MG63 (cell line): Measurements from ENCODE around the gene ATP6V0D1. TPM values are rescaled to one million over a fixed set of nuclear protein-coding genes. Genes with fewer than 3 reads are reported as not detected.
"Not testable (repeated sequence)": the region's sequence is repeated elsewhere in the genome, so short reads cannot be mapped to it uniquely, and the experiment has no call there.

Experiments
- DNase-seq: peaks from one replicate; pipeline ENCODE4 v3.0.0-alpha.2; 2020
- H3K27me3 ChIP-seq: fragments of 250-450 bp; sonication (Bioruptor Pico); 2 replicates; pipeline ENCODE4 v1.5.1; 2020; ENCODE audit warnings: mild to moderate bottlenecking, moderate library complexity
- H3K36me3 ChIP-seq: fragments of 250-450 bp; sonication (Bioruptor Pico); 2 replicates; pipeline ENCODE4 v1.5.1; 2020; ENCODE audit warnings: mild to moderate bottlenecking, moderate library complexity
- H3K4me3 ChIP-seq: fragments of 250-450 bp; sonication (Bioruptor Pico); 2 replicates; pipeline ENCODE4 v1.5.1; 2020; ENCODE audit warnings: mild to moderate bottlenecking, moderate library complexity
- H3K9me3 ChIP-seq: fragments of 250-450 bp; sonication (Bioruptor Pico); 2 replicates; pipeline ENCODE4 v1.5.1; 2020; ENCODE audit warnings: mild to moderate bottlenecking, moderate library complexity
- total RNA-seq: library from RNA; depleted of rRNA; stranded (reverse); fragments of >200 nt; shearing (Covaris generic); gene quantifications from 2 replicates; pipeline ENCODE4 v1.2.3, GENCODE V29; 2014; ENCODE audit warnings: low replicate concordance

The ATP6V0D1 gene
- total RNA-seq, 1 experiment from 2014 or later: 42.3 TPM

GRCh38 chr16:67428146-67428731 lies 52.7 kb downstream of the ATP6V0D1 start:
- H3K9me3 ChIP-seq: no peaks in the 10 kb centered on the region
- DNase-seq: peak; percentile 50
- H3K4me3 ChIP-seq: no peak overlapping the region
- no peaks in the 10 kb centered on the region for H3K27me3 ChIP-seq
- H3K36me3 ChIP-seq: no peaks in the 10 kb centered on the region

- no peaks in the 10 kb centered on the region for H3K27me3 ChIP-seq
- no peaks in the 10 kb centered on the region for H3K36me3 ChIP-seq
- DNase-seq: no peak
- H3K9me3 ChIP-seq: no peaks in the 10 kb centered on the region
- H3K4me3 ChIP-seq: no peak overlapping the region
Observed at GRCh38 chr16:67426950-67427349, 54.0 kb downstream of the ATP6V0D1 start.

- H3K27me3 ChIP-seq: no peaks in the 10 kb centered on the region
- H3K36me3 ChIP-seq: no peaks in the 10 kb centered on the region
- no peak for DNase-seq
- H3K4me3 ChIP-seq: no peak overlapping the region
- H3K9me3 ChIP-seq: no peaks in the 10 kb centered on the region
Observed at GRCh38 chr16:67426022-67426421, 54.9 kb downstream of the ATP6V0D1 start.

GRCh38 chr16:67425580-67425979 lies 55.4 kb downstream of the ATP6V0D1 start:
- Histone ChIP-seq H3K27me3 (no peaks in the 10 kb centered on the region), H3K4me3 (no peak overlapping the region), H3K36me3 (no peaks in the 10 kb centered on the region), H3K9me3 (no peaks in the 10 kb centered on the region)
- no peak for DNase-seq

- H3K36me3 ChIP-seq: no peaks in the 10 kb centered on the region
- no peak overlapping the region for H3K4me3 ChIP-seq
- DNase-seq: no peak
- no peaks in the 10 kb centered on the region for H3K27me3 ChIP-seq
- H3K9me3 ChIP-seq: no peaks in the 10 kb centered on the region
Observed at GRCh38 chr16:67425061-67425460, 55.9 kb downstream of the ATP6V0D1 start.

GRCh38 chr16:67424261-67424615 lies 56.7 kb downstream of the ATP6V0D1 start:
- no peaks in the 10 kb centered on the region for H3K36me3 ChIP-seq
- H3K4me3 ChIP-seq: no peak overlapping the region
- no peak for DNase-seq
- no peaks in the 10 kb centered on the region for H3K9me3 ChIP-seq
- H3K27me3 ChIP-seq: no peaks in the 10 kb centered on the region

- no peaks in the 10 kb centered on the region for H3K27me3 ChIP-seq
- no peaks in the 10 kb centered on the region for H3K36me3 ChIP-seq
- no peak for DNase-seq
- H3K9me3 ChIP-seq: no peaks in the 10 kb centered on the region
- no peak overlapping the region for H3K4me3 ChIP-seq
Observed at GRCh38 chr16:67423611-67424260, 57.2 kb downstream of the ATP6V0D1 start.

GRCh38 chr16:67423015-67423414 lies 57.9 kb downstream of the ATP6V0D1 start:
- DNase-seq: no peak
- H3K36me3 ChIP-seq: no peaks in the 10 kb centered on the region
- no peaks in the 10 kb centered on the region for H3K9me3 ChIP-seq
- no peak overlapping the region for H3K4me3 ChIP-seq
- no peaks in the 10 kb centered on the region for H3K27me3 ChIP-seq

GRCh38 chr16:67421030-67421429 lies 59.9 kb downstream of the ATP6V0D1 start:
- Histone ChIP-seq H3K36me3 (no peaks in the 10 kb centered on the region), H3K27me3 (no peaks in the 10 kb centered on the region), H3K9me3 (no peaks in the 10 kb centered on the region), H3K4me3 (no peak overlapping the region)
- DNase-seq: no peak

- no peak for DNase-seq
- H3K9me3 ChIP-seq: no peaks in the 10 kb centered on the region
- no peaks in the 10 kb centered on the region for H3K27me3 ChIP-seq
- no peak overlapping the region for H3K4me3 ChIP-seq
- no peaks in the 10 kb centered on the region for H3K36me3 ChIP-seq
Observed at GRCh38 chr16:67419931-67420330, 61.0 kb downstream of the ATP6V0D1 start.

GRCh38 chr16:67419502-67419901 lies 61.5 kb downstream of the ATP6V0D1 start:
- Histone ChIP-seq H3K27me3 (no peaks in the 10 kb centered on the region), H3K36me3 (no peaks in the 10 kb centered on the region), H3K4me3 (no peak overlapping the region), H3K9me3 (no peaks in the 10 kb centered on the region)
- no peak for DNase-seq

GRCh38 chr16:67417333-67418061 lies 63.5 kb downstream of the ATP6V0D1 start:
- no peaks in the 10 kb centered on the region for H3K36me3 ChIP-seq
- H3K27me3 ChIP-seq: no peaks in the 10 kb centered on the region
- H3K4me3 ChIP-seq: no peak overlapping the region
- DNase-seq: no peak
- no peaks in the 10 kb centered on the region for H3K9me3 ChIP-seq

- Histone ChIP-seq H3K27me3 (no peaks in the 10 kb centered on the region), H3K4me3 (peak within 1 kb of the TSS; percentile 76), H3K9me3 (no peaks in the 10 kb centered on the region), H3K36me3 (no peaks in the 10 kb centered on the region)
- peak; percentile 73 for DNase-seq
Observed at GRCh38 chr16:67415872-67416793, 64.8 kb downstream of the ATP6V0D1 start, which contains the start of gene ZDHHC1. Gene ZDHHC1 (minus strand): TSS chr16:67416477. CDS start chr16:67407775, 8,702 bp downstream.

- not testable (repeated sequence) for H3K36me3 ChIP-seq
Observed at GRCh38 chr16:67415421-67415820, 65.5 kb downstream of the ATP6V0D1 start.

GRCh38 chr16:67413978-67414911 lies 66.7 kb downstream of the ATP6V0D1 start:
- H3K27me3 ChIP-seq: no peaks in the 10 kb centered on the region
- H3K4me3 ChIP-seq: no peak overlapping the region
- no peaks in the 10 kb centered on the region for H3K9me3 ChIP-seq
- H3K36me3 ChIP-seq: no peaks in the 10 kb centered on the region
- DNase-seq: no peak

More at GRCh38 chr16:67415421-67415820, 65.5 kb downstream of the ATP6V0D1 start:
- peak overlapping the region; percentile 76 for H3K4me3 ChIP-seq
- not testable (repeated sequence) for H3K9me3 ChIP-seq, H3K27me3 ChIP-seq, DNase-seq

- no peak overlapping the region for H3K4me3 ChIP-seq
- H3K36me3 ChIP-seq: no peaks in the 10 kb centered on the region
- no peaks in the 10 kb centered on the region for H3K9me3 ChIP-seq
- DNase-seq: no peak
- H3K27me3 ChIP-seq: no peaks in the 10 kb centered on the region
Observed at GRCh38 chr16:67412294-67412693, 68.7 kb downstream of the ATP6V0D1 start.
